Coronary artery (tissue), 2 donors: Measurements from ENCODE around the gene POU2AF2.

Source experiments
- DNase-seq: peaks from one replicate; pipeline ENCODE4 v3.0.0-alpha.2; 2017; ENCODE audit warnings: low spot score
- H3K27ac ChIP-seq, 2 donors: fragments of 200-600 bp; sonication (generic); one replicate each; pipeline ENCODE4 v1.5.1; 2016 to 2019
- H3K4me3 ChIP-seq: fragments of 200-600 bp; sonication (generic); 2 replicates; pipeline ENCODE4 v1.5.1; 2016; ENCODE audit warnings: mild to moderate bottlenecking, moderate library complexity
- CTCF ChIP-seq: fragments of 200-600 bp; sonication (generic); IDR thresholded peaks from one replicate; pipeline ENCODE4 v1.5.1; 2019; ENCODE audit warnings: antibody characterized with exemption

POU2AF2 gene

GRCh38 chr11:111296196-111296595 is 50.7 kb downstream of the POU2AF2 start:
- no peak for TF ChIP-seq CTCF
- H3K27ac ChIP-seq: no peak overlapping the region
- no peak for DNase-seq
- no peak overlapping the region for H3K4me3 ChIP-seq

DNA sequence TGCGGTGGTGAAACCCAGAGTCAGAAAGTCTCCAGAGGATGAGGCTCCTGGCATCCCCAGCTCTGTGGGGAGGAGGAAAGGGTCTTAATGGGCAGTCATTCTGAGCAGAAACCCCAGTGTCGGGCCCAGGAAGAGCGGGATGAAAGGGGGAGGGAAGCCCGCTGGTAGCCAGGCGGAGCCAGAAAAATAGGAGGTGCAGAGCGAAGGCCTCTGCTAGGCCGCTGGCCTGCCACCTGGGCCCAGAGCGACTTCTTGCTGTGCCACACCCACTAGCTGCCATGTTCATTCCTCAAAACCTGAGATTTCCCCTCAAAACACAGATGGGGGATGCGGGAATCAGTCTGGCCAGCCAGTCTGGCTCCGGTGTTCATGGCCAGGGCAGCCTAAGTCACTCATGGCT is 52.2 kb downstream of the POU2AF2 start:
- TF ChIP-seq CTCF: no peak
- H3K4me3 ChIP-seq: no peak overlapping the region

GRCh38 chr11:111298413-111299100 is 53.0 kb downstream of the POU2AF2 start, which contains the start of gene POU2AF3:
Gene POU2AF3, plus strand, starts transcription at chr11:111298546. Its CDS starts 36 bp downstream, at chr11:111298582.
- peak within 1 kb of the TSS; percentile 94 for H3K4me3 ChIP-seq
- no peak for DNase-seq
- peak within 1 kb of the TSS; percentile 93 to 94 for H3K27ac ChIP-seq
- TF ChIP-seq CTCF: no peak

More for the DNA sequence above, 52.2 kb downstream of the POU2AF2 start:
- H3K27ac ChIP-seq: no peak overlapping the region
- no peak for DNase-seq

DNA sequence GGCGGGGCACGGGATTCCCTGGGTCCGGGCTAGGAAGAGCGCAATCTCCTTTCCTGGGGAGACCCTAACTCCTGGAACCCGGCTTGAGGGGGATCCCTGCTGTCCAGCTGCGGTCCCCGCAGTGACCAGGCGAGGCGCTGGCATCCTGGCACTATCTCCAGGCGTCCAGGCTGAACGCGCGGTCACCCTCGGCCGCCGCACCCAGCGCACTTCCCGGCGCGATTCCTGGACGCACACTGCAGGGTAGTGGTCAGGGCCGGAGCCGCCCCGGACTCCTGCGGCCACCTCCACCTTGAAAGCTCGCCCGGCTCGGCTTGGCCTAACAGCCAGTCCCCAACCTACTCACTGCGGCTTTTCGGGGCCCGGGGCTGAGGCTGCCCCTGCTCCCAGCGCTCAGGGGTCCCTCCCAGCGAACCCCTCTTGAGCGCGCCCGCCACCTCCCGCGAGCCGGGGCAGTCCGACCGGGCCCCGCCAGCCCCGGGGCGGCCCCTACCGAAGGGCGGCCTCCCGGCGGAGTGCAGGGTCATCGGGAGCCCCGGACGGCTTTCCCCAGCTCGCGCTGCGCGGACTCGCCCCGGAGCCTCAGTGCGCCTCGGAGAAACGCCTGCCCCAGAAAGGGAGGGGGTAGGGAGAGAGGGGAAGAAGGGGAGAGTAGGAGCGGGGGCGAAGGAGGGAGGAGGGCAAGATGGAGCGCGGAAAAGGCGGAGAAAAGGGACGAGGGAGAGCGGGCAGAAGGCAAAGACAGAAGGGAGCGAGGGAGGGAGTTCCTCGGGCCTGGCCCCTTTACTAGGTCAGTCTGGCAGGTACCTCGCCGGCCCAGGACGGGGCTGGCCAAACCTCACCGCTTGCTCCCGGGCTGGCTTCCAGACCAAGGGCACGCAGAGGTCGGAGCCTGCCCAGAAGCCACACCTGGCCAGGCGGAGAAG is 53.8 kb downstream of the POU2AF2 start:
- peak; percentile 79 for TF ChIP-seq CTCF
- peak overlapping the region; percentile 93 to 94 for H3K27ac ChIP-seq

GRCh38 chr11:111300569-111300968 is 55.0 kb downstream of the POU2AF2 start:
- no peak overlapping the region for H3K27ac ChIP-seq
- no peak for TF ChIP-seq CTCF
- H3K4me3 ChIP-seq: no peak overlapping the region

More for the DNA sequence above, 53.8 kb downstream of the POU2AF2 start:
- H3K4me3 ChIP-seq: peak overlapping the region; percentile 94
- DNase-seq: no peak

DNA sequence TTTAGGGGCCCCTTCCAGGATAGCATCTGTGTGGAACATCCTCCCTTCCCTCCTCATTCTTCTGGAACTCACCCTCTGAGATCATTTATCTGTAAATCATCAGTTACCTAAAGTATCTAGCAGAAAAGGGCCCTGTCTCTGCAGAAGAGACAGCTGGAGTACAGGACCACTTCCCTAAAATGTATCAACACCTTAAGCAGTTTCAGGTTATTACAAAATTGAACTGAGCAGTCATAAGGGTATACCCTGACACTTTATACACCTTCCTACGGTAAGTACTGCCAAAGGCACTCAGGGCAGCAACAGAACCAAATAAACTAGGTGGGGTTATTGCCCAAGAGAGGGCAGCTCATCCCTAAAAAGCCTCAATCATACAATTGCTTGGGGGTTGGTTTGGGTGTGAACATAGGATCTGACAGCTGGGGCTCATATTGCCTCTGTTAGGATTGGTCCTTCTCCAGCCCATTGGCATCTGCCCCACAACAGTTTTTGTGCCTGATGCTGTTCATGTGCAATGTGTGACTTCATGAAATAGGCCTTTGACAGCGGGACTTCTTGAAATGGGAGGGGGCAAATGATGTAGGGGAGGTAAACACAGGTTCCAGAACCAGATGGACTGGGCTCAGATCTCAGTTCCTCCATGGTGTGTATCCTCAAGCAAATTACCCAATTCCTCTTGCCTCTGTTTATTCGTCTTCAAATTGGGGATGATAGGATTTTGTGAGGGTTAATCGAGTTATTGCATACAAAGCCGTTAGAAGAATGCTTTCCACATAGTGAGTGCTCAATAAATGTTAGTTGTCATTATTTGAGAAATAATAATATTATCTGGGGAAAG is 55.7 kb downstream of the POU2AF2 start:
- no peak overlapping the region for H3K27ac ChIP-seq
- DNase-seq: no peak
- no peak for TF ChIP-seq CTCF
- no peak overlapping the region for H3K4me3 ChIP-seq

More at GRCh38 chr11:111300569-111300968, 55.0 kb downstream of the POU2AF2 start:
- no peak for DNase-seq
